Fibroblast of lung (primary cell): Measurements from ENCODE around the gene SLC6A11. TPM values are rescaled to one million over a fixed set of nuclear protein-coding genes. Genes with fewer than 3 reads are reported as not detected.

Experiments
- DNase-seq, 2 donors: peaks; one replicate each; pipeline versions ENCODE4 v3.0.0 to v3.0.0-alpha.2; 2010; ENCODE audit warnings: low read depth in 2 of 2
- H2AFZ ChIP-seq: 2 replicates; pipeline ENCODE4 v1.5.1; 2012; ENCODE audit warnings: low read length, control low read depth, inconsistent platforms
- H3K27ac ChIP-seq: 2 replicates; pipeline ENCODE4 v1.5.1; 2011; ENCODE audit warnings: low read length, control low read depth; ENCODE audit not compliant: insufficient read depth
- H3K27me3 ChIP-seq: 2 replicates; pipeline ENCODE4 v1.5.1; 2011; ENCODE audit warnings: mild to moderate bottlenecking, low read length; ENCODE audit not compliant: control insufficient read depth, insufficient read depth
- H3K36me3 ChIP-seq: 2 replicates; pipeline ENCODE4 v1.5.1; 2011; ENCODE audit warnings: low read length; ENCODE audit not compliant: control insufficient read depth, insufficient read depth
- H3K4me1 ChIP-seq: 2 replicates; pipeline ENCODE4 v1.5.1; 2011; ENCODE audit warnings: low read length; ENCODE audit not compliant: control insufficient read depth, insufficient read depth; ENCODE audit errors: extremely low read depth
- H3K4me2 ChIP-seq: 2 replicates; pipeline ENCODE4 v1.5.1; 2011; ENCODE audit warnings: low read length, control low read depth; ENCODE audit not compliant: insufficient read depth; ENCODE audit errors: extremely low read depth
- H3K4me3 ChIP-seq, 4 experiments: fragments of 200-600 bp in 1 of 4; sonication (generic) in 1 of 4; replicated peaks in 1 of 4; 2 replicates each; pipeline ENCODE4 v1.5.1; 2011 to 2016; ENCODE audit warnings: low read length in 4 of 4, low read depth in 3 of 4, mild to moderate bottlenecking in 3 of 4, control low read depth in 2 of 4, inconsistent platforms in 1 of 4, mixed read lengths in 1 of 4; ENCODE audit not compliant: insufficient read depth in 1 of 4; ENCODE audit errors: control extremely low read depth in 1 of 4
- H3K79me2 ChIP-seq: 2 replicates; pipeline ENCODE4 v1.5.1; 2012; ENCODE audit warnings: mild to moderate bottlenecking, low read length, inconsistent platforms; ENCODE audit not compliant: control insufficient read depth, insufficient read depth
- H3K9ac ChIP-seq: 2 replicates; pipeline ENCODE4 v1.5.1; 2011; ENCODE audit warnings: mild to moderate bottlenecking, low read length, control low read depth; ENCODE audit not compliant: insufficient read depth
- H3K9me3 ChIP-seq: 2 replicates; pipeline ENCODE4 v1.5.1; 2012; ENCODE audit warnings: low read depth, low read length; ENCODE audit not compliant: control insufficient read depth, insufficient read depth
- H4K20me1 ChIP-seq: 2 replicates; pipeline ENCODE4 v1.5.1; 2011; ENCODE audit warnings: low read length; ENCODE audit not compliant: control insufficient read depth, insufficient read depth; ENCODE audit errors: extremely low read depth
- EZH2 ChIP-seq: IDR thresholded peaks from 2 replicates; pipeline ENCODE4 v1.5.1; 2012; ENCODE audit warnings: low read length, control low read depth, mild to moderate bottlenecking; ENCODE audit errors: missing control alignments
- polyA plus RNA-seq, 2 donors: library from polyadenylated mRNA; depleted of rRNA in 1 of 2; stranded (reverse) in 1 of 2; unstranded in 1 of 2; fragments of >200 nt; gene quantifications; 2 replicates each; pipeline ENCODE4 v1.2.1, GENCODE V29; 2011 to 2012; ENCODE audit warnings: missing spikeins in 1 of 2
- total RNA-seq: library from RNA; depleted of rRNA; stranded (reverse); fragments of >200 nt; gene quantifications from 2 replicates; pipeline ENCODE4 v1.2.1, GENCODE V29; 2014
- TF ChIP-seq, protein P1 (sequence below), 2 donors: IDR thresholded peaks in 1 of 2; conservative IDR thresholded peaks in 1 of 2; 1 replicate in 1 of 2; 2 replicates in 1 of 2; pipeline ENCODE4 v1.5.1; 2011 to 2012; ENCODE audit warnings: low read length in 2 of 2, control low read depth in 1 of 2, inconsistent platforms in 1 of 2, low read depth in 1 of 2, mild to moderate bottlenecking in 1 of 2

Gene SLC6A11
- total and polyA plus RNA-seq, 2 donors (not counting 1 experiment from before 2014, with no cell fraction given): 0.05 TPM; not detected in 1

GRCh38 chr3:10970306-10970960 lies 154.4 kb downstream of the SLC6A11 start:
- no peaks in the 10 kb centered on the region for H3K36me3 ChIP-seq
- H3K27ac ChIP-seq: no peak overlapping the region
- no peaks in the 10 kb centered on the region for H3K4me1 ChIP-seq
- no peak overlapping the region for H3K4me2 ChIP-seq
- H3K27me3 ChIP-seq: no peaks in the 10 kb centered on the region
- H3K79me2 ChIP-seq: no peaks in the 10 kb centered on the region
- TF ChIP-seq, protein P1, sequence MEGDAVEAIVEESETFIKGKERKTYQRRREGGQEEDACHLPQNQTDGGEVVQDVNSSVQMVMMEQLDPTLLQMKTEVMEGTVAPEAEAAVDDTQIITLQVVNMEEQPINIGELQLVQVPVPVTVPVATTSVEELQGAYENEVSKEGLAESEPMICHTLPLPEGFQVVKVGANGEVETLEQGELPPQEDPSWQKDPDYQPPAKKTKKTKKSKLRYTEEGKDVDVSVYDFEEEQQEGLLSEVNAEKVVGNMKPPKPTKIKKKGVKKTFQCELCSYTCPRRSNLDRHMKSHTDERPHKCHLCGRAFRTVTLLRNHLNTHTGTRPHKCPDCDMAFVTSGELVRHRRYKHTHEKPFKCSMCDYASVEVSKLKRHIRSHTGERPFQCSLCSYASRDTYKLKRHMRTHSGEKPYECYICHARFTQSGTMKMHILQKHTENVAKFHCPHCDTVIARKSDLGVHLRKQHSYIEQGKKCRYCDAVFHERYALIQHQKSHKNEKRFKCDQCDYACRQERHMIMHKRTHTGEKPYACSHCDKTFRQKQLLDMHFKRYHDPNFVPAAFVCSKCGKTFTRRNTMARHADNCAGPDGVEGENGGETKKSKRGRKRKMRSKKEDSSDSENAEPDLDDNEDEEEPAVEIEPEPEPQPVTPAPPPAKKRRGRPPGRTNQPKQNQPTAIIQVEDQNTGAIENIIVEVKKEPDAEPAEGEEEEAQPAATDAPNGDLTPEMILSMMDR (conservative IDR thresholded peaks at IDR 0.05 in 1 of 2, IDR thresholded peaks at IDR 0.05 in 1 of 2; ENCODE audit: low read depth in 1 of 2, low read length in 2 of 2): no peak
- TF ChIP-seq EZH2: no peak
- no peak overlapping the region for H3K4me3 ChIP-seq
- no peaks in the 10 kb centered on the region for H3K9me3 ChIP-seq
- H3K9ac ChIP-seq: no peak overlapping the region
- no peaks in the 10 kb centered on the region for H4K20me1 ChIP-seq
- no peak overlapping the region for H2AFZ ChIP-seq
- DNase-seq: no peak

DNA sequence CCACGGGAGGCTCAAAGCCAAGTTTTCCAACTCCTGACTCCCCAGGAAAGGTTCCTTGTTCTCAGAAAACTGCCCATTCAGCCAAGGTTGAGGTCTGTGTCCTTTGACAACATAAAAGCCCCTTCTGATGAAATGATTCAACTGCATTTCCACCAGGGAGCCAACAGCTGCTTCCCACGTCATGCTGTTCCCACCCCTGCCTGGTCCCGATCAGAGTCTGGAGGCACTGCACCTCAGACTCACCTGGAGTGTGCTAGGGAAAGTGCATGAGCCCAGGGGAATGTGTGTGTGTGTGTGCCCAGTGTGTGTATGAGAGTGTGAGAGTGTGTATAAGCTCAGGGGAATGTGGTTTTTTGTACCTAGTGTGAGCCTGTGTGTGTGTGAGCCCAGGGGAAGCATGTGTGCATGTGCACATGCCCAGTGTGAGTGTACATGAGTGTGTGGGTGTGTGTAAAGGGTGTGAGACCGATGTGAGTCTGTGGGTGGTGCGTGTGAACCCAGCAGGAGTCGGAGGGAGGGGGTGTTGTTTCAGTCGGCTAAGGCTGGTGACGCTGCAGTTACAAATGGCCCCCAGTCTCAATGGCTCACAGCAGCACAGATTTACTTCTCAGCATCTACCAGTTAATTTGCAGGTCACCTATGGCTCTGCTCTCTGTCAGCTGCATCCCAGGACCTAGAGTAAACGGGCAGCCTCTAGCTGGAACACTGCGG lies 156.2 kb downstream of the SLC6A11 start:
- Histone ChIP-seq H3K36me3 (no peaks in the 10 kb centered on the region), H3K4me2 (no peak overlapping the region), H3K4me3 (no peak overlapping the region), H3K4me1 (no peaks in the 10 kb centered on the region), H3K9ac (no peak overlapping the region), H3K27ac (no peak overlapping the region), H3K27me3 (no peaks in the 10 kb centered on the region), H4K20me1 (no peaks in the 10 kb centered on the region), H3K79me2 (no peaks in the 10 kb centered on the region), H2AFZ (no peak overlapping the region), H3K9me3 (no peaks in the 10 kb centered on the region)
- TF ChIP-seq, protein P1 (conservative IDR thresholded peaks at IDR 0.05 in 1 of 2, IDR thresholded peaks at IDR 0.05 in 1 of 2; ENCODE audit: low read depth in 1 of 2, low read length in 2 of 2): no peak
- TF ChIP-seq EZH2: no peak
- no peak for DNase-seq

- no peaks in the 10 kb centered on the region for H3K79me2 ChIP-seq
Observed at GRCh38 chr3:10973046-10973595, 157.1 kb downstream of the SLC6A11 start.

More at GRCh38 chr3:10973046-10973595, 157.1 kb downstream of the SLC6A11 start:
- H3K36me3 ChIP-seq: no peaks in the 10 kb centered on the region
- H3K4me2 ChIP-seq: no peak overlapping the region
- H3K9ac ChIP-seq: no peak overlapping the region
- H4K20me1 ChIP-seq: no peaks in the 10 kb centered on the region
- H3K4me3 ChIP-seq: no peak overlapping the region
- H2AFZ ChIP-seq: no peak overlapping the region
- H3K27ac ChIP-seq: no peak overlapping the region
- no peaks in the 10 kb centered on the region for H3K9me3 ChIP-seq
- H3K27me3 ChIP-seq: no peaks in the 10 kb centered on the region
- DNase-seq: no peak
- H3K4me1 ChIP-seq: no peaks in the 10 kb centered on the region
- TF ChIP-seq, protein P1 (conservative IDR thresholded peaks at IDR 0.05 in 1 of 2, IDR thresholded peaks at IDR 0.05 in 1 of 2; ENCODE audit: low read depth in 1 of 2, low read length in 2 of 2): no peak
- TF ChIP-seq EZH2: no peak
